Neutrophil (primary cell): Measurements from ENCODE around the gene LPCAT1.

Experiments used
- H3K27ac ChIP-seq: fragments of 200-600 bp; sonication (generic); 2 replicates; pipeline ENCODE4 v1.5.1; 2016; ENCODE audit warnings: mild to moderate bottlenecking, moderate library complexity
- H3K27me3 ChIP-seq: fragments of 200-600 bp; sonication (generic); 2 replicates; pipeline ENCODE4 v1.6.0; 2016; ENCODE audit warnings: mild to moderate bottlenecking
- H3K36me3 ChIP-seq: fragments of 200-600 bp; sonication (generic); 2 replicates; pipeline ENCODE4 v1.5.1; 2017
- H3K4me1 ChIP-seq, 2 experiments: fragments of 200-600 bp in 1 of 2; sonication (generic) in 1 of 2; 1 replicate in 1 of 2; 2 replicates in 1 of 2; pipeline versions ENCODE4 v1.5.1 to v1.6.1; 2013 to 2016; ENCODE audit warnings: low read depth in 1 of 2, low read length in 1 of 2, mild to moderate bottlenecking in 1 of 2, moderate library complexity in 1 of 2; ENCODE audit not compliant: control insufficient read depth in 1 of 2, insufficient read depth in 1 of 2
- H3K4me3 ChIP-seq, 2 experiments: fragments of 200-600 bp in 1 of 2; sonication (generic) in 1 of 2; 1 replicate in 1 of 2; 2 replicates in 1 of 2; pipeline ENCODE4 v1.5.1; 2013 to 2016; ENCODE audit warnings: low read depth in 1 of 2, low read length in 1 of 2, mild to moderate bottlenecking in 1 of 2, moderate library complexity in 1 of 2
- H3K9me3 ChIP-seq: fragments of 200-600 bp; sonication (generic); 2 replicates; pipeline ENCODE4 v1.5.1; 2016
- TF ChIP-seq, protein P1 (sequence below): fragments of 200-600 bp; sonication (generic); IDR thresholded peaks from 2 replicates; pipeline ENCODE4 v1.5.1; 2016; ENCODE audit warnings: antibody characterized with exemption

The LPCAT1 gene

DNA sequence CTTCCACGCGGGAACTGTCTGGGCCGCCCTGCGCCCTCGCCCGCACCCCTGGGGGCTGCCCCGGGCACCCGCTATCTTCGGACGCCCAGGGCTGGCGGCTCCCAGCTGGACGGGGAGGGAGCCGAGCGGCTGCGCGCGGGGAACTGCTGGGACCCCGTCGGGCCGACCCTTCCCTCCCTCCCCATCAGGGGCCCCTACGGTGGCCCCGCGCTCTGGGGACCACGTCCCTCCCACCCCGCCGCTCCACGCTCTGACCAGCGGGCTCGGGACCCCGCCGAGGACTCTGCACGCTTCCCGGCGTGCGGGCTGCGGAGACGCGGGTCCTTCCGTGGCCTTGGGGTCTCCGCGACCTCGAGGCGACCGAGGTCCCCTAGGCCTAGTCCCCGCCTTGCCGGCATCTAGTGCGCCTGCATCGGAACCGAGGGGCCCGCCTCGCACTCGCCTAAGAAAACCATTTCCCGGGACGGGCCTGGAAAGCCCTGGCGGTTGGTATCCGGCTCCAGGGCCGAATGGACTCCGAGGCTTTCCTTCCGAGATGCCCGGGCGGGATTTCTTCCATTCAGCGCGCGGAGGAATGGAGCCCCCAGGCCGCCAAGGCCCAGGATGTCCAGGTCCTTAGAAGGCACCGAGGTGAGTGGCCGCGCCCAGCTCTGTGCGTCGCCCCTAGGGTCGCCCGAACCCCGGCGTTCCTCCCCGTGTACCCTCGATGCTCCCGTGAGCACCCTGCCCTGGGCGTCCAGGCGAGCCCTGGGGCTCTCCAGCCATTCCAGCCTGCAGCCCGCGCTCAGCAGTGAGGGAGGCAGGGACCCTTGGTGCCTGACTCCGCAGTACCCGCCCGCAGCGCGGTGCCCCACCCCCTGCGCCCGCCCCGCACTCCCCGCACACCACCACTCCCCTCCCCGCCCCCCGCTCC, 77.8 kb downstream of the LPCAT1 start:
- Histone ChIP-seq H3K27ac (no peak overlapping the region), H3K27me3 (peaks cover 100% of the 10 kb centered on the region), H3K4me3 (no peak overlapping the region), H3K9me3 (no peaks in the 10 kb centered on the region), H3K4me1 (peaks cover 0 to 5% of the 10 kb centered on the region in 2 experiments), H3K36me3 (no peaks in the 10 kb centered on the region)
- TF ChIP-seq, protein P1, sequence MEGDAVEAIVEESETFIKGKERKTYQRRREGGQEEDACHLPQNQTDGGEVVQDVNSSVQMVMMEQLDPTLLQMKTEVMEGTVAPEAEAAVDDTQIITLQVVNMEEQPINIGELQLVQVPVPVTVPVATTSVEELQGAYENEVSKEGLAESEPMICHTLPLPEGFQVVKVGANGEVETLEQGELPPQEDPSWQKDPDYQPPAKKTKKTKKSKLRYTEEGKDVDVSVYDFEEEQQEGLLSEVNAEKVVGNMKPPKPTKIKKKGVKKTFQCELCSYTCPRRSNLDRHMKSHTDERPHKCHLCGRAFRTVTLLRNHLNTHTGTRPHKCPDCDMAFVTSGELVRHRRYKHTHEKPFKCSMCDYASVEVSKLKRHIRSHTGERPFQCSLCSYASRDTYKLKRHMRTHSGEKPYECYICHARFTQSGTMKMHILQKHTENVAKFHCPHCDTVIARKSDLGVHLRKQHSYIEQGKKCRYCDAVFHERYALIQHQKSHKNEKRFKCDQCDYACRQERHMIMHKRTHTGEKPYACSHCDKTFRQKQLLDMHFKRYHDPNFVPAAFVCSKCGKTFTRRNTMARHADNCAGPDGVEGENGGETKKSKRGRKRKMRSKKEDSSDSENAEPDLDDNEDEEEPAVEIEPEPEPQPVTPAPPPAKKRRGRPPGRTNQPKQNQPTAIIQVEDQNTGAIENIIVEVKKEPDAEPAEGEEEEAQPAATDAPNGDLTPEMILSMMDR = no peak

DNA sequence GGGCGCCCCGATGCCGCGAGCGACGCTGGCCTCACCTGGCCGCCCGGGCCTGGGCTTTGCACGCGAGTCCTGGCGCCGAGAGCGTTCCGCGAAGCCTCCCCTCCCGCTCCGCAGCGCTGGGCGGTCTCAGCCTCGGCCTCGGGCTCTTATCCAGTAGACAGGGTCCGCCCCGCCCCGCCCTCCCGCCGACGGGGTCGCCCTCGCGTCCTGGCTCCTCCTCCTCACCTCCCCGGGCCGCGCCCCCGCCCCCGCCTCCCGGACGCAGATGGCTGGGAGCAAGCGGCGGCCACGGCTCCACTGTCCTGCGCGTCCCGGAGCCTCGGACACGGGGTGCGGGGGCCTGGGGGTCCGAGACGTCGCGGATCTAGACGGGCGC, 78.5 kb downstream of the LPCAT1 start, which contains the start of gene SLC6A3:
TSS of gene SLC6A3 (minus strand) at position 128 of the 376 bp plus-strand sequence. CDS start 2,243 bp downstream, outside the sequence.
- peaks cover 0 to 5% of the 10 kb centered on the region in 2 experiments for H3K4me1 ChIP-seq
- no peak within 1 kb of the TSS for H3K27ac ChIP-seq
- H3K36me3 ChIP-seq = no peaks in the 10 kb centered on the region
- H3K9me3 ChIP-seq = no peaks in the 10 kb centered on the region
- H3K27me3 ChIP-seq = peaks cover 100% of the 10 kb centered on the region
- no peak within 1 kb of the TSS for H3K4me3 ChIP-seq
- TF ChIP-seq, protein P1 = no peak

DNA sequence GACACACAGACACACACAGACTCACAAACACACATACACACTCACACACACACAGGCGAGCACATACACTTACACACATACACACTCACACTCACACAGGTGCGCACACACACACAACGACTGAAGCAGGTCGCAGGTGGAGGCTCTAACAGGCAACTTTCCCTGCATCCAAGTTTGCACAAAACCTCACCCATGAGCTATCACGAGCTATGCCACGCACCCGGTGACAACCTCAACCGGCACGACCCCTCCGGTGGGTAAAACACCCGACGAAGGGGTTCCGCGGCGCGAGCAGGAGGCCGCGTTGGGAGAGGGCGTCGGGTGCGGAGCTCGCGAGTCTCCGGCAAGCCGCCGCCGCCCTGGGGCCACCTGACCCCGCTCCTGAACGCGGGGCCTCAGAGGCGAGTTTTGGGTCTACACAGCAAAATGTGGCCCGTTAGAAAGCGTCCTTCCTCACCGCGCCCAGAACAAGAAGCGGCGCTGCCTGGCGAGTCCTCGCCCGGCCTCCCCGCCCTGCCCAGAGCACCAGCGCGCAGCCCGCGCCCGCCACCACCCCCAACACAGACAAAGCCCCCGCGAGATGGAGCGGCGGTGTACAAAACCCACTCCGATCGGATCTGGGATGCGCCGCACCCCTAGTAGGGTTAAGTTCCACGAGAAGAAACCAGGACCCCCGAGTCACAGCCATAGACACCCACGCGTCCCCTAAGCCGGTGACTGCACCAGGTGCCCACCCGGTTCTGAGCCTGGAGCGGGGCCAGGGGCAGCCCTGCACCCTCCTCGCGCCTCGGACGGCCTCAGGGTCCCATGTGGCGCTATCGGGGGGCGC, 79.2 kb downstream of the LPCAT1 start:
- H3K4me1 ChIP-seq = peaks cover 0 to 5% of the 10 kb centered on the region in 2 experiments
- H3K9me3 ChIP-seq = no peaks in the 10 kb centered on the region
- H3K27me3 ChIP-seq = peaks cover 99% of the 10 kb centered on the region
- no peak overlapping the region for H3K4me3 ChIP-seq
- H3K36me3 ChIP-seq = no peaks in the 10 kb centered on the region
- TF ChIP-seq, protein P1 = no peak
- no peak overlapping the region for H3K27ac ChIP-seq

DNA sequence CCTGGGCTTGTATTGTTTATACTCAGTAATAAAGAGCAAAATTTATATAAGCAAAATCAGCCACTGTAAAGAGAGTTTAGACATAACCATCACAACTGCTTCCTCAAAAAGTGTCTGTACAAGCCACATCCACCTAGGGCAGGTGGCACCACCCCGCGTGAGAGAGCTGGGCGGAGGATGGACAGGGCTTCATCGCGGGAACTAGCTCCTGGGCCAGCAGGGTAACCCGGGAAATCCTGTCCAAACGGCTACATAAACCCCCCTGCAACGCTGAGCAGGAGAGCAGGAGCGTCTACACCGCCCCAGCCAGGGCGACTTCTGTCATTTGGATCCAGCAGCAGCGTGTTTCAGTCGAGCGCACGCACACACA, 79.8 kb downstream of the LPCAT1 start:
- Histone ChIP-seq H3K36me3 (no peaks in the 10 kb centered on the region), H3K4me1 (peaks cover 0 to 5% of the 10 kb centered on the region in 2 experiments), H3K9me3 (no peaks in the 10 kb centered on the region), H3K27me3 (peaks cover 97% of the 10 kb centered on the region), H3K4me3 (no peak overlapping the region), H3K27ac (no peak overlapping the region)
- TF ChIP-seq, protein P1 = no peak

DNA sequence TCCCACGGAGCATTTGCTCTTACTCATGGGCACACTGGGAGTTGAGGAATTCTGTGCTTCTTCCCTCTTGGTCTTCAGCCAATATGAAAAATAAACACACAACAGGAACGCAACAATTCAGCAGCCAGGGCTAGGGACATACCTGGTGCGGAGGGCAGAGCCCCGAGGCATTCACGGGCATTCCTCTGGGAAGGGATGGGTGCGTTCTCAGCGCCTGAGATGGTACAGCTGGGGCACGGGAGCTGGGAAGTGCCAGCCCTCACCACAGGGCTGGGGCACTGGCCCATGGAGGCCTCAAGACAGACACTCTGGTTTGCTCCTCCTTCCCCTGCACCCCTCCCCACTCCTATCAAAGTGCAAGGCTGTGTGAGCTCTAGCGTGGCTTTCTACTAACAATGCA, 80.6 kb downstream of the LPCAT1 start:
- peaks cover 0 to 5% of the 10 kb centered on the region in 2 experiments for H3K4me1 ChIP-seq

More for the DNA sequence above, 80.6 kb downstream of the LPCAT1 start:
- TF ChIP-seq, protein P1 = no peak
- no peak overlapping the region for H3K4me3 ChIP-seq
- H3K27me3 ChIP-seq = peaks cover 96% of the 10 kb centered on the region
- H3K27ac ChIP-seq = no peak overlapping the region
- H3K36me3 ChIP-seq = no peaks in the 10 kb centered on the region
- H3K9me3 ChIP-seq = no peaks in the 10 kb centered on the region
